MM.1S (cell line): ENCODE data around the gene PRR23E.

Experiments used
- DNase-seq: peaks from one replicate; pipeline ENCODE4 v3.0.0-alpha.2; 2015
- H2AFZ ChIP-seq: fragments of 300-600 bp; sonication (generic); 2 replicates; pipeline ENCODE4 v1.6.0; 2016; ENCODE audit warnings: antibody characterized with exemption, low read length
- H3F3A ChIP-seq: fragments of 300-600 bp; sonication (generic); 2 replicates; pipeline ENCODE4 v1.6.1; 2016; ENCODE audit warnings: mild to moderate bottlenecking, antibody characterized with exemption, low read length, moderate library complexity, mixed read lengths; ENCODE audit not compliant: insufficient read depth
- H3K27ac ChIP-seq: fragments of 300-600 bp; sonication (generic); 2 replicates; pipeline ENCODE4 v1.5.1; 2016; ENCODE audit warnings: mild to moderate bottlenecking, low read length
- H3K27me3 ChIP-seq: fragments of 300-600 bp; sonication (generic); replicated peaks from 2 replicates; pipeline ENCODE4 v1.6.0; 2016; ENCODE audit warnings: low read length; ENCODE audit not compliant: insufficient read depth
- H3K36me3 ChIP-seq: fragments of 300-600 bp; sonication (generic); replicated peaks from 2 replicates; pipeline ENCODE4 v1.6.1; 2016; ENCODE audit warnings: mild to moderate bottlenecking, low read length, mixed read lengths; ENCODE audit not compliant: insufficient read depth
- H3K4me1 ChIP-seq: fragments of 300-600 bp; sonication (generic); 2 replicates; pipeline ENCODE4 v1.6.1; 2016; ENCODE audit warnings: low read length, mixed read lengths
- H3K4me2 ChIP-seq: fragments of 300-600 bp; sonication (generic); 2 replicates; pipeline ENCODE4 v1.6.0; 2016; ENCODE audit warnings: low read depth, low read length
- H3K4me3 ChIP-seq: fragments of 300-600 bp; sonication (generic); 2 replicates; pipeline ENCODE4 v1.5.1; 2016; ENCODE audit warnings: low read length, mixed read lengths
- H3K79me2 ChIP-seq: fragments of 300-600 bp; sonication (generic); 2 replicates; pipeline ENCODE4 v1.6.1; 2016; ENCODE audit warnings: mixed run types, low read length, mixed read lengths
- H3K9ac ChIP-seq: fragments of 300-600 bp; sonication (generic); 2 replicates; pipeline ENCODE4 v1.6.1; 2016; ENCODE audit warnings: low read length, mixed read lengths
- H3K9me2 ChIP-seq: fragments of 300-600 bp; sonication (generic); replicated peaks from 2 replicates; pipeline ENCODE4 v1.6.1; 2016; ENCODE audit warnings: mild to moderate bottlenecking, low read length, mixed read lengths; ENCODE audit not compliant: insufficient read depth
- H3K9me3 ChIP-seq: fragments of 300-600 bp; sonication (generic); replicated peaks from 2 replicates; pipeline ENCODE4 v1.6.1; 2016; ENCODE audit warnings: mild to moderate bottlenecking, low read length, mixed read lengths; ENCODE audit not compliant: insufficient read depth
- H4K20me1 ChIP-seq: fragments of 300-600 bp; sonication (generic); 2 replicates; pipeline ENCODE4 v1.6.1; 2016; ENCODE audit warnings: mild to moderate bottlenecking, low read length, moderate library complexity, mixed read lengths; ENCODE audit not compliant: insufficient read depth
- EZH2 ChIP-seq: fragments of 300-600 bp; sonication (generic); optimal IDR thresholded peaks from 2 replicates; pipeline ENCODE3; 2017; ENCODE audit warnings: low read depth, mild to moderate bottlenecking, antibody characterized with exemption, low read length, mixed read lengths
- EZH2phosphoT487 ChIP-seq: fragments of 300-600 bp; sonication (generic); IDR thresholded peaks from 2 replicates; pipeline ENCODE4 v1.6.1; 2018; ENCODE audit warnings: antibody characterized with exemption, low read length
- TF ChIP-seq, protein P1 (sequence below): fragments of 300-600 bp; sonication (generic); IDR thresholded peaks from 2 replicates; pipeline ENCODE4 v1.5.1; 2016; ENCODE audit warnings: antibody characterized with exemption, low read length, mixed read lengths

PRR23E gene

DNA sequence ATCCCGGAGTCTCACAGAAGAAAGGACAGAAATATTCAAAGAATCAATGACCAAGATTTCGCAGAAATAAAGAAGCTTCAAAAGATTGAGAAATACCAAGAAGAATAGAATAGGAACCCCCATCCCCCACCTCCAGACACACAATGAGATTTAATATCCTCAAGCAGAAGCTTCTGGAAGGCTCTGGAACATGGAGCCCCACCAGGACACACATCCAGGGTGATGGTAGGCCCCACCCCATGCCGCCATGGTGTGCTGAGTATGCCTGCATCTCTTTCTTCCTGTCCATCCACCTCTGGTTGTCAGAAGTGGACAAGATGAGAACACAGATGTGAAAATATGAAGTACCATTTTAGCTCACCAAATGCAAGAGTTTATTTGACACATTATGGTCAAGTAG, 19.3 kb downstream of the PRR23E start:
- TF ChIP-seq, protein P1, sequence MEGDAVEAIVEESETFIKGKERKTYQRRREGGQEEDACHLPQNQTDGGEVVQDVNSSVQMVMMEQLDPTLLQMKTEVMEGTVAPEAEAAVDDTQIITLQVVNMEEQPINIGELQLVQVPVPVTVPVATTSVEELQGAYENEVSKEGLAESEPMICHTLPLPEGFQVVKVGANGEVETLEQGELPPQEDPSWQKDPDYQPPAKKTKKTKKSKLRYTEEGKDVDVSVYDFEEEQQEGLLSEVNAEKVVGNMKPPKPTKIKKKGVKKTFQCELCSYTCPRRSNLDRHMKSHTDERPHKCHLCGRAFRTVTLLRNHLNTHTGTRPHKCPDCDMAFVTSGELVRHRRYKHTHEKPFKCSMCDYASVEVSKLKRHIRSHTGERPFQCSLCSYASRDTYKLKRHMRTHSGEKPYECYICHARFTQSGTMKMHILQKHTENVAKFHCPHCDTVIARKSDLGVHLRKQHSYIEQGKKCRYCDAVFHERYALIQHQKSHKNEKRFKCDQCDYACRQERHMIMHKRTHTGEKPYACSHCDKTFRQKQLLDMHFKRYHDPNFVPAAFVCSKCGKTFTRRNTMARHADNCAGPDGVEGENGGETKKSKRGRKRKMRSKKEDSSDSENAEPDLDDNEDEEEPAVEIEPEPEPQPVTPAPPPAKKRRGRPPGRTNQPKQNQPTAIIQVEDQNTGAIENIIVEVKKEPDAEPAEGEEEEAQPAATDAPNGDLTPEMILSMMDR = no peak
- TF ChIP-seq EZH2phosphoT487 = no peak
- no peak for TF ChIP-seq EZH2
- Histone ChIP-seq H3K9me2 (no peaks in the 10 kb centered on the region), H2AFZ (no peak overlapping the region), H3K9me3 (no peaks in the 10 kb centered on the region), H3K79me2 (no peaks in the 10 kb centered on the region), H3K4me2 (no peak overlapping the region), H3F3A (no peaks in the 10 kb centered on the region), H3K27ac (no peak overlapping the region), H3K36me3 (no peaks in the 10 kb centered on the region), H3K4me1 (no peaks in the 10 kb centered on the region), H4K20me1 (no peaks in the 10 kb centered on the region), H3K9ac (no peak overlapping the region), H3K27me3 (no peaks in the 10 kb centered on the region), H3K4me3 (no peak overlapping the region)
- no peak for DNase-seq

DNA sequence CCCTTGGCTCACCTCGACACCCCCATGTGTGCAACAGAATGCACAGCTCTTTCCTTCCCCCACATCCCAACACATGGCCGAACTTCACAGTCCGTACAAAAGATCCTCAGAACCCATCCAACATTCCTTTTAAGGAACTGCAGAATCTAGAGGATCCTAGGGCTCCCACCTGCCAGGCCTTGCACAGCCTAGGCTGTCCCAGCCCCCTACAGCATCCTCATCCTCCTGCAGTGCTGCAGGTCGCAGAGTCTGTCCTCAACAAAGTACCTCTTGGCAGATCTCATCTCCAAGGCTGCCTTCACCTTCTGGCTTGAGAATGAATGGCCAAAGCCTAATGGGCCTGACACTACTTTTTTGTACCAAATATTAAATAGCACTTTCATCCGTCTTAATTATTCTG, 19.8 kb downstream of the PRR23E start:
- Histone ChIP-seq H4K20me1 (no peaks in the 10 kb centered on the region), H3K9me3 (no peaks in the 10 kb centered on the region), H3F3A (no peaks in the 10 kb centered on the region), H3K4me2 (no peak overlapping the region), H3K27ac (no peak overlapping the region), H3K9ac (no peak overlapping the region), H3K36me3 (no peaks in the 10 kb centered on the region), H3K4me3 (no peak overlapping the region), H2AFZ (no peak overlapping the region), H3K4me1 (no peaks in the 10 kb centered on the region), H3K9me2 (no peaks in the 10 kb centered on the region), H3K79me2 (no peaks in the 10 kb centered on the region), H3K27me3 (peaks cover 3% of the 10 kb centered on the region)
- TF ChIP-seq EZH2 = no peak
- TF ChIP-seq, protein P1 = no peak
- no peak for TF ChIP-seq EZH2phosphoT487
- no peak for DNase-seq

DNA sequence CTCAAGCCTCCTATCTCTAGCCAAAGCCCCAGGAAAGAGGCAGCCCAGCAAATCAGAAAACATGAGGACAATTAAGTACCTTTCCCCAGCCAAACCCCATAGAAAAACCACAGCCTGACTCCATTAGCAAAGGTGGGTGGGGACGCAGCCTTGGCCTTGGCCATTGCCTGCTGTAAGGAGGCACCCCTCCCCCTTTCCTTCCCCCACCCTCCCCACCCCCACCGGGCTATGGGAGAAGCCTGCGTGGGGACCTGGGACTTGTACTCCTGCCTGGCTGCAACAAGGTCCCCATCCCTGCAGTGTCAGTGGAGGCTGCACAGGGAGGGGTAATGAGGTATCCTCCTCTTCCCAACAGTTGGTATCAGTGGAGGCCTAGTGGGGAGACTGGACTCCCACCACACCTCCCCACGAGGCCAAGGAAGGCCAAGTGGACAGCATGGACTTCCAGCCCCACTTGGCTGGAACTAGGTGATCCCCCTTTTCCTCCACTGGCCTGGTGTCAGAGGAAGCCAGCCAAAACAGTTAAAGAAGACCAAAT, 20.5 kb downstream of the PRR23E start:
- H2AFZ ChIP-seq = no peak overlapping the region
- H3F3A ChIP-seq = no peaks in the 10 kb centered on the region
- TF ChIP-seq, protein P1 = no peak
- no peak for TF ChIP-seq EZH2phosphoT487
- no peak for TF ChIP-seq EZH2
- H3K36me3 ChIP-seq = no peaks in the 10 kb centered on the region
- DNase-seq = no peak
- no peak overlapping the region for H3K9ac ChIP-seq
- peaks cover 9% of the 10 kb centered on the region for H3K27me3 ChIP-seq
- H3K27ac ChIP-seq = no peak overlapping the region
- no peaks in the 10 kb centered on the region for H3K79me2 ChIP-seq
- H3K9me2 ChIP-seq = no peaks in the 10 kb centered on the region
- H3K4me1 ChIP-seq = no peaks in the 10 kb centered on the region
- H4K20me1 ChIP-seq = no peaks in the 10 kb centered on the region
- no peak overlapping the region for H3K4me2 ChIP-seq
- H3K9me3 ChIP-seq = no peaks in the 10 kb centered on the region
- H3K4me3 ChIP-seq = no peak overlapping the region
